GM12873 (cell line): ENCODE data around the gene MBTPS1.

Experiments used
- CTCF ChIP-seq: IDR thresholded peaks from 2 replicates; pipeline ENCODE4 v1.5.1; 2012; ENCODE audit warnings: low read depth, mild to moderate bottlenecking, moderate library complexity, low read length, control low read depth; ENCODE audit not compliant: insufficient read depth; ENCODE audit errors: missing control alignments

MBTPS1 gene

GRCh38 chr16:84042879-84043485, 73.8 kb downstream of the MBTPS1 start:
- no peak for TF ChIP-seq CTCF

- no peak for TF ChIP-seq CTCF
These were observed 74.3 kb downstream of the MBTPS1 start, which contains the start of gene SLC38A8 for GRCh38 chr16:84042308-84042878. Gene SLC38A8 (minus strand): TSS chr16:84042795. CDS start chr16:84042157, 638 bp downstream.

- TF ChIP-seq CTCF: no peak
These were observed 74.9 kb downstream of the MBTPS1 start for GRCh38 chr16:84041881-84042280.

- no peak for TF ChIP-seq CTCF
These were observed 75.6 kb downstream of the MBTPS1 start for GRCh38 chr16:84040823-84041820.

- TF ChIP-seq CTCF: no peak
These were observed 76.4 kb downstream of the MBTPS1 start for GRCh38 chr16:84040226-84040822.

- TF ChIP-seq CTCF: no peak
These were observed 77.0 kb downstream of the MBTPS1 start for GRCh38 chr16:84039696-84040095.
